Activated naive CD4-positive, alpha-beta T cell treated with anti-CD3 and anti-CD28 coated beads, Interleukin-2, amount 50 U/mL, for 72 hours (primary cell): ENCODE results near the gene RTP3. TPM values are rescaled to one million over a fixed set of nuclear protein-coding genes. Genes with fewer than 3 reads are reported as not detected.
"Not testable (repeated sequence)": the region's sequence is repeated elsewhere in the genome, so short reads cannot be mapped to it uniquely, and the experiment has no call there.

Experiments
- ATAC-seq, 2 donors: fragments of 150-1000 bp; cut with Tn5 transposase; 2 replicates each; pipeline ENCODE4 v1.10.0; 2021; ENCODE audit warnings: mild to moderate bottlenecking in 2 of 2, moderate library complexity in 2 of 2
- DNase-seq, 2 donors: peaks; one replicate each; pipeline ENCODE4 v3.0.0; 2021 to 2022; ENCODE audit warnings: low spot score in 2 of 2
- H3K27ac Mint-ChIP-seq, 2 donors: one replicate each; pipeline ENCODE4 v1.8.0; 2022; ENCODE audit warnings: mild to moderate bottlenecking in 2 of 2, mixed read lengths in 2 of 2
- H3K36me3 Mint-ChIP-seq, 2 donors: one replicate each; pipeline ENCODE4 v1.8.0; 2022; ENCODE audit warnings: mixed read lengths in 2 of 2
- H3K9me3 Mint-ChIP-seq, 2 donors: one replicate each; pipeline ENCODE4 v1.8.0; 2022; ENCODE audit warnings: mixed read lengths in 2 of 2
- total RNA-seq, 2 donors: library from RNA; stranded (reverse); gene quantifications; one replicate each; pipeline ENCODE4 v1.2.3, GENCODE V29; 2022

RTP3 gene
- total RNA-seq, 2 donors from 2014 or later, result not detected

- ATAC-seq, result no peak
- Mint-ChIP-seq H3K27ac (no peak overlapping the region), H3K9me3 (no peaks in the 10 kb centered on the region), H3K36me3 (no peaks in the 10 kb centered on the region)
- DNase-seq, result no peak
Measured at GRCh38 chr3:46545818-46546630, 48.2 kb downstream of the RTP3 start.

GRCh38 chr3:46546896-46547440 lies 49.2 kb downstream of the RTP3 start:
- Mint-ChIP-seq H3K27ac (peak overlapping the region in 1 of 2 donors; percentile 61), H3K9me3 (no peaks in the 10 kb centered on the region), H3K36me3 (no peaks in the 10 kb centered on the region)
- no peak for ATAC-seq
- DNase-seq, result no peak

- not testable (repeated sequence) for H3K9me3 Mint-ChIP-seq, H3K27ac Mint-ChIP-seq, ATAC-seq, DNase-seq, H3K36me3 Mint-ChIP-seq
Measured at GRCh38 chr3:46548611-46549010, 50.8 kb downstream of the RTP3 start.

- Mint-ChIP-seq H3K27ac (no peak overlapping the region), H3K36me3 (no peaks in the 10 kb centered on the region), H3K9me3 (no peaks in the 10 kb centered on the region)
- DNase-seq (no peak), ATAC-seq (no peak)
Measured at GRCh38 chr3:46549408-46549904, 51.7 kb downstream of the RTP3 start.

GRCh38 chr3:46549989-46550388 lies 52.2 kb downstream of the RTP3 start:
- Mint-ChIP-seq H3K36me3 (no peaks in the 10 kb centered on the region), H3K9me3 (no peaks in the 10 kb centered on the region), H3K27ac (no peak overlapping the region)
- ATAC-seq, result no peak
- no peak for DNase-seq

Other genes starting within 250 kb of the RTP3 start
- gene CCR2, start 143.9 kb upstream of the RTP3 start, total RNA-seq, result under 1 TPM in 1 of 2 donors, not detected in 1; 0.19 TPM
- gene CCR5, start 127.0 kb upstream of the RTP3 start, total RNA-seq, result under 1 TPM in 1 of 2 donors, not detected in 1; 0.25 TPM
- gene CCRL2, start 90.7 kb upstream of the RTP3 start, total RNA-seq, result 1 to 10 TPM in 1 of 2 donors, under 1 TPM in 1; 0.72 to 1.4 TPM
- gene LTF, start 33.1 kb upstream of the RTP3 start, total RNA-seq, result not detected
- gene LRRC2, start 68.3 kb downstream of the RTP3 start, total RNA-seq, result not detected
- not detected for gene FAM240A, start 114.5 kb downstream of the RTP3 start, total RNA-seq
- gene ALS2CL, start 195.7 kb downstream of the RTP3 start, total RNA-seq, result 1 to 10 TPM; 2.0 to 8.1 TPM
- gene TMIE, start 203.4 kb downstream of the RTP3 start, total RNA-seq, result 1 to 10 TPM in 1 of 2 donors, under 1 TPM in 1; 0.84 to 1.0 TPM
- not detected for gene PRSS50, start 219.9 kb downstream of the RTP3 start, total RNA-seq